Measurements from ENCODE around the gene OCA2.

The OCA2 gene

DNA sequence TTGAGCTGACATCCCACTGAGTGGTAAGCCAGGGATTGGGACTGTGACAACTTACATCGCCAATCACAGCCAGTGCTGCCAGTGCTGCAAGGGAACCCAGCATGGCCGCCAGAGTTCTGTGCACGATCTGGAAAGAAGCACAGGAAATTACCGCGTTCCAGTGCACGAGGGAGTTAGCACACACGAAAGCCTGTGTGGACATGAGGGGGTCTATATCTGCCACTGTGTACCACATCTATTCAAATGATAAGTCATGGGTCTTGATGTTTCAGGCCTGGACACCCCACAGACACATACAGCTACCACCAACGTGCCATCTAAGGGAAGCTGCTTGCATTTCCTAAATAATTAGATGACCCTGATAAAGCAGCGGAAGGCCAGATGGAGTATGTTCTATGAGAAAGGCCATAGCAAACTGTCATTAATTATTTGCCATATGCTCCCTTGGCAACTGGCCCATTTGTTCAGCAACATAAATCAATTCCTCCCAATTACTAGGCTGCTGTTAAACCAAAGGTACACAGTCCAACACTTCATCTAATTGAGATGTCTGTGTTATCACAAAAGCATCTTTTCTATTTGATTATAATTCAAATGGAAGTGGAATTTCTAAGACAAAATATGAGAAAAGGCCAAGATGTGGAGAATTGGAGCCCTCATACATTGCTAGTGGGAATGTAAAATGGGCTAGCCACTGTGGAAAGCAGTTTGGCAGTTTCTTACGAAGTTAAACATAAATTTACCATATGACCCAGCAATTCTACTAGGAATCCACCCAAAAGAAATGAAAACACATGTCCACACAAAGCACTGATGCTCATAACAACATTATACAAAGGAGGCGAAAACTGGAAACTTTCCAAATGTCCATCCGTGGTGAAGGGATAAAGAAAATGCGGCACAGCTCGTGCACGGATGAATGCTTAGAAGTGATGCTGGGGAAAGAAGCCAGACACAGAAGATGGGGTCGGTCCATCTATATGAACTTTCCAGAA, 108.3 kb downstream of the OCA2 start:
- no peak overlapping the region for H3K9ac ChIP-seq (ENCODE audit: low read depth, low read length)
- no peaks in the 10 kb centered on the region for H3K9me3 ChIP-seq (ENCODE audit: control insufficient read depth, insufficient read depth, low read length)
- H3K4me1 ChIP-seq (ENCODE audit: insufficient read depth, low read length) = no peaks in the 10 kb centered on the region
- no peaks in the 10 kb centered on the region for H3K36me3 ChIP-seq (ENCODE audit: insufficient read depth, low read length)

DNA sequence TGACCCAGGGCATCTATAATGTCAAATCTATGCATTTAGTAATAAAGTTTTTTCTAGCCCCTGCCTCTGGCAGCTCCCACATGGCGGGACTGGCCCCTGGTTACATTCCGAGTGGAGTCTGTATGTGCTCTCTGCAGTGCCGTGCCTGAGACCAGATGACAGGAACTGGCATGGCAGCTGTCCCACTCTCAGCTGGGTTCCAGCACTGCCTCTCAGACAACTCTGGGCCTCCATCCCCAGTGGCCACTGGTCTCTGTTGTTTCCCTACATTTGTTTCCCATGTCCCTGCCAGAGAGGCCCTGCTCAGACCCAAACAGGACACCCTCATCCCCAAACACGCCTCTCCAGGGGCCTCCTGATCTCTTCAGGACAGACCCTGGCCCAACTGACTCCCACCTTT, 109.3 kb downstream of the OCA2 start:
- no peaks in the 10 kb centered on the region for H3K4me1 ChIP-seq (ENCODE audit: insufficient read depth, low read length)
- H3K36me3 ChIP-seq (ENCODE audit: insufficient read depth, low read length) = no peaks in the 10 kb centered on the region
- no peak overlapping the region for H3K9ac ChIP-seq (ENCODE audit: low read depth, low read length)
- H3K9me3 ChIP-seq (ENCODE audit: control insufficient read depth, insufficient read depth, low read length) = no peaks in the 10 kb centered on the region

DNA sequence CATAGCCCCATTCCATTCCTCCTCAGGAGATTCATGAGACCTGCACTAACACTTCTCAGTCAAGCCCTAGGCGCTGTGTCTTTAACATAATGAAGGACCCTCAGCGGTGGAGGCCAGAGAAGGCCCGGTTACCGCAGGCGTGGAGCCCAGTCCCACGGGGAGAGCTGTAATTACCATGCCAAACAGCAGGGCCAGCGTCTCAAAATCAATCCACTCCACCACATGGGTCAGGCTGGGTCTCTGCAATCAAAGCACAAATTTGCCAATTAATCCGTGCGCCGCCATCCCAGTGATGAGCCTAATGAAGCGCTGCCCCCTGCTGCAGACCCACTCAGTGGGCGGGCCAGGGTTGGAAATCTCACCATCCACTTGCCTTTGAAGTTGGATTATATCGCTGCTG, 109.7 kb downstream of the OCA2 start:
- no peaks in the 10 kb centered on the region for H3K9me3 ChIP-seq (ENCODE audit: control insufficient read depth, insufficient read depth, low read length)
- no peak overlapping the region for H3K9ac ChIP-seq (ENCODE audit: low read depth, low read length)
- no peaks in the 10 kb centered on the region for H3K36me3 ChIP-seq (ENCODE audit: insufficient read depth, low read length)
- H3K4me1 ChIP-seq (ENCODE audit: insufficient read depth, low read length) = no peaks in the 10 kb centered on the region

DNA sequence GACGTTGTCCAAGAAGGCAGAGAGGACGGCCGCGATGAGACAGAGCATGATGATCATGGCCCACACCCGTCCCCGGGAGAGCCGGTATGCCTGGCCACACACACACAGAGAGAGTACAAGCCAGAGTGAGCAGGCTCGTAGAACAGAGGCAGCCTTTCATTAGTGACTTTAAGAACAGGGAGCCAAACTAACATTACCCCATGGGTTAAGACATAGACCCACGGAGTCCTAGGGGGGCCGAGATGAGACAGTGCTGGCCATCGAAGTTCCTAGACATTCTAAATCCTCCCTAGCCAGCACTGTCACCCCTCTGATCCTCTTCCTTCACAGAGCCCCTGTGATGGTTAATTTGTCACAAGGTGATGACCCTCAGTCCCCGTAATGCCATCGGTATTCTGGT, 114.0 kb downstream of the OCA2 start:
- Histone ChIP-seq H3K9me3 (ENCODE audit: control insufficient read depth, insufficient read depth, low read length) (no peaks in the 10 kb centered on the region), H3K4me1 (ENCODE audit: insufficient read depth, low read length) (no peaks in the 10 kb centered on the region), H3K9ac (ENCODE audit: low read depth, low read length) (no peak overlapping the region), H3K36me3 (ENCODE audit: insufficient read depth, low read length) (no peaks in the 10 kb centered on the region)

DNA sequence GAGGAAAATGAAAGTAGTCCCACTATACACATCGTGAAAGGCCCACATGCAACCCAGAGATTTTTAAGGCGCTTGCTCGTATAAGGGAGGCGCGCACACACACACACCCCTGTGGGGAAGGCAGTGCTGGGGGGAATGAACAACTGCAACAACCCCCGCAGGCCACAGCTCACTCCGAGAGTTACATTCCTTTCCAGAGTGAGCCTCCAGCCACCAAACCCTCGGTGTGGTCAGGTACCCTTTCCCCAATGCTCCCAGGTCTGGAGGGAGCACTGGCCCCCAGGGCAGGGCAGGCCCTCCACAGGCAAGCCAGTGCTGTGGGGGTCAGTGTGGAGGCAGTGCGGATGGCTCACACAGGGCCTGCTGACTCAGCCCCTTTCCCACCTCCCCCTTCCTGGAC, 115.6 kb downstream of the OCA2 start:
- Histone ChIP-seq H3K36me3 (ENCODE audit: insufficient read depth, low read length) (no peaks in the 10 kb centered on the region), H3K9me3 (ENCODE audit: control insufficient read depth, insufficient read depth, low read length) (no peaks in the 10 kb centered on the region), H3K9ac (ENCODE audit: low read depth, low read length) (no peak overlapping the region), H3K4me1 (ENCODE audit: insufficient read depth, low read length) (no peaks in the 10 kb centered on the region)

DNA sequence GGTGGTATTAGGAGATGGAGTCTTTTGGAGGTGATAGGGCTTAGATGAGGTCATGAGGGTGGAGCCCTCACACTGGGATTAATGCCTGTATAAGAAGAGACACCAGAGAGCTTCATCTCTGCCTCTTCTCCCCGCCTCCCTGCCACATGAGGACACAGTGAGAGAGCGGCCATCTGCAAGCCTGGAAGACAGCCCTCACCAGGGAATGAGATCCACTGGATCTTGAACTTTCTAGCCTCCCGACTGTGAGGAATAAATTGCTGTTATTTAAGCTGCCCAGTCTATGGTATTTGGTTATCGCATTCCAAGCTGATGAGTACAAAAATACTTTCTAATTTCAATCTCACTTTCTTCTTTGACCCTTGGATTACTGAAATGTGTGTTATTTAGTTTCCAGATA, 121.4 kb downstream of the OCA2 start:
- no peak overlapping the region for H3K9ac ChIP-seq (ENCODE audit: low read depth, low read length)
- H3K4me1 ChIP-seq (ENCODE audit: insufficient read depth, low read length) = no peaks in the 10 kb centered on the region
- H3K36me3 ChIP-seq (ENCODE audit: insufficient read depth, low read length) = no peaks in the 10 kb centered on the region
- peaks cover 2% of the 10 kb centered on the region; the same call in 1 of the 2 replicates for H3K9me3 ChIP-seq (ENCODE audit: control insufficient read depth, insufficient read depth, low read length)

DNA sequence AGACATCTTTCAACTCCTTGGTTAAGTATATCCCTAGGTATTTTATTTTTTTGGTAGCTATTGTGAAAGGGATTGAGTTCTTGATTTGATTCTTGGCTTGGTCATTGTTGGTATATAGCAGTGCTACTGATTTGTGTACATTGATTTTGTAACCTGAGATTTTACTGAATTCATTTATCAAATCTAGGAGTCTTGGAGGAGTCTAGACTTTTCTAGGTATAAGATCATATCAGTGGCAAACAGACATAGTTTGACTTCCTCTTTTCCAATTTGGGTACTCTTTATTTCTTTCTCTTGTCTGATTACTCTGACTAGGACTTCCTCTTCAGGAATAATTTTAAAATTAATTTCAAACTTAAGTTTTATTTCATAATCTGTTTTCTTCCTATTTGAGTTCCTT, 125.2 kb downstream of the OCA2 start:
- Histone ChIP-seq H3K36me3 (ENCODE audit: insufficient read depth, low read length) (no peaks in the 10 kb centered on the region), H3K9me3 (ENCODE audit: control insufficient read depth, insufficient read depth, low read length) (peaks cover 2% of the 10 kb centered on the region; the same call in 1 of the 2 replicates), H3K9ac (ENCODE audit: low read depth, low read length) (no peak overlapping the region), H3K4me1 (ENCODE audit: insufficient read depth, low read length) (no peaks in the 10 kb centered on the region)

DNA sequence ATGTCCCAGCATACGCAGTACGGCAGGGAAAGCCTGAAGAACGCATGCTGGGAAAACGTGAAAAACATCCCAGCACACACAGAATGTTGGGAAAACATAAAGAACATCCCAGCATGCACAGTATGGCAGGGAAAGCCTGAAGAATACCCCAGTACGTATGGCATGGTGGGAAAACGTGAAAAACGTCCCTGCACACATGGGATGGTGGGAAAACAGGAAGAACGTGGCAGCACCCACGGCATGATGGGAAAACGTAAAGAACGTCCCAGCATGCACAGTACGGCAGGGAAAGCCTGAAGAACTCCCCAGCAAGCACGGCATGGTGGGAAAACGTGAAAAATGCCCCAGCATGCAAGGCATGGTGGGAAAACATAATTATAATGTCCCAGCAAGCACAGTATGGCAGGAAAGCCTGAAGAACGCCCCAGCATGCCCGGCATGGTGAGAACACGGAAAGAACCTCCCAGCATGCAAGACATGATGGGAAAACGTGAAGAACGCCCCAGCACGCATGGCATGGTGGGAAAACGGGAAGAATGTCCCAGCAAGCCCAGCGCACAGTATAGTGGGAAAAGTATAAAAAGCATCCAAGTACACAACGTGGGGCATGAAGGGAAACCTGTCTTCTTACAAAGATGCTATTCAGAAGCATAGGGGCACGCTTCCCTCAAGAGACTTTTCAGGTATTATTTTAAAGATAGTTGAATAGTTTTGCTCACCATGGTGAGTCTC, 128.3 kb downstream of the OCA2 start:
- Histone ChIP-seq H3K9me3 (ENCODE audit: control insufficient read depth, insufficient read depth, low read length) (peaks cover 2% of the 10 kb centered on the region; the same call in 1 of the 2 replicates), H3K4me1 (ENCODE audit: insufficient read depth, low read length) (no peaks in the 10 kb centered on the region), H3K9ac (ENCODE audit: low read depth, low read length) (no peak overlapping the region), H3K36me3 (ENCODE audit: insufficient read depth, low read length) (no peaks in the 10 kb centered on the region)

DNA sequence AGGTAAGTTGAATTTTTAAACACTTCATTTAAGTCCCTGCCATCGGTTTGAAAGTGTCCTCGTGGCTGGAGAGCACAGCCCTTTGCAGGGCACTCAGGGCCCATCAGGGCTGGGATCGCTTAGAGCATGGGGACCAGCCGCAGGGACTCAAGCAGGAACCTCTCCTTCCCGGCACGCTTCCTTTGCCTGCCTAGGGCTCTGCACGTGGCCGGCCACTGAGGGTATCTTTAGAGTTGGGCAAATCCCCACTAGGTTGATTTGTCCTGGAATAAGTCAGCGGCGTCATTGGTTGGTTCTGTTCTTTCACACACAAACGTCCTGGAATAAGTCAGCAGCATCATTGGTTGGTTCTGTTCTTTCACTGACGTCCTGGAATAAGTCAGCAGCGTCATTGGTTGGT, 131.6 kb downstream of the OCA2 start:
- H3K4me1 ChIP-seq (ENCODE audit: insufficient read depth, low read length) = no peaks in the 10 kb centered on the region
- H3K9me3 ChIP-seq (ENCODE audit: control insufficient read depth, insufficient read depth, low read length) = no peaks in the 10 kb centered on the region
- H3K36me3 ChIP-seq (ENCODE audit: insufficient read depth, low read length) = no peaks in the 10 kb centered on the region
- H3K9ac ChIP-seq (ENCODE audit: low read depth, low read length) = no peak overlapping the region

DNA sequence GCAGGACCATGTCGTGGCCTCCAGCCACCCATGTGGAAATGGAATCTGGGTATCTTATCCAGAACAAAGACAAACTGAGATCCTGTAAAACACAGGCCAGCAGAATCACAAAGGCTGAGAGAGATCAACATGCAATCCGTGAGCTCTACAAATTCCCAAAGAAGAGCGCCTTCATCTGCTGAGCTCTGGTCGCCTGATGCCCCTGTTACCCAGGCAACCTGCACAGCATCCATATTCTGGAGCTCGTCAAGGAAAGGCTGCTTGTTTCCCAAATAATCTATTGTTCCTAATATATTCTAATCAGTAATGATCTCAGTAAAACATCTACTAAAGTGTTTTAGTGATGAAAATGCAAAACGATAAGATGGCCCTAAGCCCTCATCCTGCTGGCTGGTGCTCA, 133.6 kb downstream of the OCA2 start:
- H3K9ac ChIP-seq (ENCODE audit: low read depth, low read length) = no peak overlapping the region

DNA sequence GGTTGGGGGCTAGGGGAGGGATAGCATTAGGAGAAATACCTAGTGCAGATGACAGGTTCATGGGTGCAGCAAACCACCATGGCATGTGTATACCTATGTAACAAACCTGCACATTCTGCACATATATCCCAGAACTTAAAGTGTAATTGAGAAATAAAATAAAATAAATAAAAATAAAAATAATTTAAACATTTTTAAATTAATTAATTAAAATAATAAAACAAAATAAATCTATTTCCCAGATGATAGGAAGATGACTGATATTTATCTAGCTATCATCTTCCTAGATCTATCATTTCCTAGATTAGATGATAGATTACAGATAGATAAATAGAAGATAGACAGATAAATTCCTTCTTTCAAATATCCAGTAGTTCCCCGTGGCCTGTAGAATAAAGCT, 137.3 kb downstream of the OCA2 start:
- Histone ChIP-seq H3K4me1 (ENCODE audit: insufficient read depth, low read length) (no peaks in the 10 kb centered on the region), H3K9ac (ENCODE audit: low read depth, low read length) (no peak overlapping the region), H3K9me3 (ENCODE audit: control insufficient read depth, insufficient read depth, low read length) (no peaks in the 10 kb centered on the region), H3K36me3 (ENCODE audit: insufficient read depth, low read length) (no peaks in the 10 kb centered on the region)

More for the DNA sequence above, 133.6 kb downstream of the OCA2 start:
- no peaks in the 10 kb centered on the region for H3K9me3 ChIP-seq (ENCODE audit: control insufficient read depth, insufficient read depth, low read length)
- H3K36me3 ChIP-seq (ENCODE audit: insufficient read depth, low read length) = no peaks in the 10 kb centered on the region
- no peaks in the 10 kb centered on the region for H3K4me1 ChIP-seq (ENCODE audit: insufficient read depth, low read length)

DNA sequence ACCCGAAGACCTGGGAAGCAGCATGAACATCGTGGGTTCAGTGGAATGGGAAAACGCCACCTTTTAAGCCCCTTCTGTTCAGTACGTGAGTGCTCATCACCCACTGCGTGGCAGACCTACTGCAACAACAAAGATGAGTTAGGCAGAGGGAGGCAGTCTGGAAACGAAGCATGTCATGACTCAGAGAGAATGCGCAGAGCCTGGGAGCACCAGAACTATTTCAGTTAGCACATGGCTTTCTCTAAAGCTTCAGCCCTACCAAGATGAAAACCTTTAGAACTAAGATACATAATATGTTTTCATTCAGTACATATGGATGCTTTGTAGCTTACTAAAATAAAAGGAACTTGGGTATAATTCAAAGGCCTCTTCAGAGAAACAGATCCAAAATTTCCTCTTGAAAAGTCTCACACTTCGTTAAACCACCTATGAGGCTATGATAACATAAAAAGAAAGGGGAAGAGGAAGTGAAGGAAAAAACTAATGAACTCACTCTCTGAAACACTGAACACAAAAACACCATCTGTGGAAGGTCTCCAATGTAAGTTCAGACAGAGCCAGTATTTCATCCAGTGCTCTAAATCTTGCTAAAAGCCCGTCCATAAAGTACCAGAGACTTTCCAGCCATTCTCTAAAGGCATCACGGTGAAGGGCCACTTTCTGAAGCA, 140.1 kb downstream of the OCA2 start:
- no peaks in the 10 kb centered on the region for H3K36me3 ChIP-seq (ENCODE audit: insufficient read depth, low read length)
- no peak overlapping the region for H3K9ac ChIP-seq (ENCODE audit: low read depth, low read length)
- H3K9me3 ChIP-seq (ENCODE audit: control insufficient read depth, insufficient read depth, low read length) = no peaks in the 10 kb centered on the region
- H3K4me1 ChIP-seq (ENCODE audit: insufficient read depth, low read length) = no peaks in the 10 kb centered on the region

DNA sequence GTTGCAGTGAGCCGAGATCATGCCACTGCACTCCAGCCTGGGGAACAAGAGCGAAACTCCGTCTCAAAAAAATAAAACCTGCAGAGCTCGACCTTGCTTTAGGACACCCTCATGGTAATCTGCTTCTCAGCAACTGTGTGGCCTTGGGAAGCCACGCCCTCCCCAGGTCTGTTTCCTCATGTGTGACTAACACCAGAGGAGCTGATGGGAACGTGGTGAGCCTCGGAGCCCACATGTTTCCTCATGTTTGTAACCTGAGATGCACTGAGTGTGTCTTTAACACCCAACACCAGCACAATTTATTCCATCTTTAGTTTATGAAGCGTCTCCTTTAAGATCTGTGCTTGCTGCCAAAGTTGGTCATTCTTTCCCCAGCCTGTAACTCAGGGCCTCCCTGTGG, 142.8 kb downstream of the OCA2 start:
- Histone ChIP-seq H3K9me3 (ENCODE audit: control insufficient read depth, insufficient read depth, low read length) (no peaks in the 10 kb centered on the region), H3K4me1 (ENCODE audit: insufficient read depth, low read length) (no peaks in the 10 kb centered on the region), H3K36me3 (ENCODE audit: insufficient read depth, low read length) (no peaks in the 10 kb centered on the region), H3K9ac (ENCODE audit: low read depth, low read length) (no peak overlapping the region)

DNA sequence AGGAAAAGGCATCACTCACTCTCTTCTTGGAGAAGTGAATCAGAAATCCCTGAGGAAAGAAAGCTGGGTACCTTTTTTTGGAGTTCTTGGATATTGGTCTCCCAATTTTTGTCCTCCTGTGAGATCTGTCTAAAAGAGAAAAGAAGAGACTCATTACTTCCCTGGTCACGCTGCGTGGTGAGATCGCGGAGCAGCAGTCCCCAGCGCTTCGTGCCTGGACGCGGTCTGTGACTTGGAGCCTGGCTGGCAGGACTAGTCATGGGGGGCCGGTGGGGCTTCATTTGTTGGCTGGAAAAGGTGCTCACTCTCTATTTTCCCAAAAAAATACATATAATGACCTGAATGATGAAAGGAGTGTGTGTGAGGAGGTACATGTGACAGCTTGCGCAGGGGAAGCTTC, 144.0 kb downstream of the OCA2 start:
- Histone ChIP-seq H3K36me3 (ENCODE audit: insufficient read depth, low read length) (no peaks in the 10 kb centered on the region), H3K9ac (ENCODE audit: low read depth, low read length) (no peak overlapping the region), H3K9me3 (ENCODE audit: control insufficient read depth, insufficient read depth, low read length) (no peaks in the 10 kb centered on the region), H3K4me1 (ENCODE audit: insufficient read depth, low read length) (no peaks in the 10 kb centered on the region)

Data from ES-I3 (cell line).